HG03378 (cell line): ENCODE measurements around the gene TAGLN2.

ENCODE experiments used
- ATAC-seq: cut with Tn5 transposase; IDR thresholded peaks from one replicate; pipeline ENCODE4 v1.9.1; 2021; ENCODE audit warnings: mild to moderate bottlenecking, moderate library complexity; ENCODE audit not compliant: unreplicated experiment

TAGLN2 gene

GRCh38 chr1:159879977-159880376 lies 45.3 kb downstream of the TAGLN2 start:
- no peak for ATAC-seq

- no peak for ATAC-seq
These were observed 46.2 kb downstream of the TAGLN2 start for GRCh38 chr1:159879136-159879535.

GRCh38 chr1:159877695-159878444 lies 47.4 kb downstream of the TAGLN2 start:
- no peak for ATAC-seq

GRCh38 chr1:159873530-159874143 lies 51.7 kb downstream of the TAGLN2 start:
- no peak for ATAC-seq

GRCh38 chr1:159872891-159873290 lies 52.4 kb downstream of the TAGLN2 start:
- ATAC-seq = no peak

GRCh38 chr1:159870704-159871103 lies 54.6 kb downstream of the TAGLN2 start:
- no peak for ATAC-seq

- no peak for ATAC-seq
These were observed 55.7 kb downstream of the TAGLN2 start for GRCh38 chr1:159869607-159870006.

GRCh38 chr1:159869173-159869572 lies 56.1 kb downstream of the TAGLN2 start:
- ATAC-seq = no peak

- no peak for ATAC-seq
These were observed 56.5 kb downstream of the TAGLN2 start for GRCh38 chr1:159868766-159869165.
